CD4-positive, alpha-beta T cell treated with Interleukin-15 for 1 hour (primary cell): ENCODE measurements around the gene FGF12.

Source experiments
- DNase-seq: peaks from one replicate; pipeline ENCODE4 v3.0.0-alpha.2; 2020

FGF12 gene

DNA sequence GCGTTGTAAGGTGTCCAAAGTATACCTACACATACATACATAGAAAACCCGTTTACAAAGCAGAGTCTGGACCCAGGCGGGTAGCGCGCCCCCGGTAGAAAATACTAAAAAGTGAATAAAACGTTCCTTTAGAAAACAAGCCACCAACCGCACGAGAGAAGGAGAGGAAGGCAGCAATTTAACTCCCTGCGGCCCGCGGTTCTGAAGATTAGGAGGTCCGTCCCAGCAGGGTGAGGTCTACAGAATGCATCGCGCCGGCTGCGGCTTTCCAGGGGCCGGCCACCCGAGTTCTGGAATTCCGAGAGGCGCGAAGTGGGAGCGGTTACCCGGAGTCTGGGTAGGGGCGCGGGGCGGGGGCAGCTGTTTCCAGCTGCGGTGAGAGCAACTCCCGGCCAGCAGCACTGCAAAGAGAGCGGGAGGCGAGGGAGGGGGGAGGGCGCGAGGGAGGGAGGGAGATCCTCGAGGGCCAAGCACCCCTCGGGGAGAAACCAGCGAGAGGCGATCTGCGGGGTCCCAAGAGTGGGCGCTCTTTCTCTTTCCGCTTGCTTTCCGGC is 318.6 kb downstream of the FGF12 start:
- DNase-seq = no peak

DNA sequence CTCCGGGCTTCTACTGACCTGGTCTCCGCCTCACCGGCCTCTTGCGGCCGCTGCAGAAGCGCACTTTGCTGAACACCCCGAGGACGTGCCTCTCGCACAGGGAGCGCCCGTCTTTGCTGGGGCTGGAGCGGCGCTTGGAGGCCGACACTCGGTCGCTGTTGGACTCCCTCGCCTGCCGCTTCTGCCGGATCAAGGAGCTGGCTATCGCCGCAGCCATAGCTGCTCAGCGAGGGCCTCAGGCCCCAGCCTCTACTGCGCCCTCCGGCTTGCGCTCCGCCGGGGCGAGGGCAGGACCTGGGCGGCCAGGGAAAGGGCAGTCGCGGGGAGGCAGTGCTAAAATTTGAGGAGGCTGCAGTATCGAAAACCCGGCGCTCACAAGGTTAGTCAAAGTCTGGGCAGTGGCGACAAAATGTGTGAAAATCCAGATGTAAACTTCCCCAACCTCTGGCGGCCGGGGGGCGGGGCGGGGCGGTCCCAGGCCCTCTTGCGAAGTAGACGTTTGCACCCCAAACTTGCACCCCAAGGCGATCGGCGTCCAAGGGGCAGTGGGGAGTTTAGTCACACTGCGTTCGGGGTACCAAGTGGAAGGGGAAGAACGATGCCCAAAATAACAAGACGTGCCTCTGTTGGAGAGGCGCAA is 319.2 kb downstream of the FGF12 start:
- no peak for DNase-seq

DNA sequence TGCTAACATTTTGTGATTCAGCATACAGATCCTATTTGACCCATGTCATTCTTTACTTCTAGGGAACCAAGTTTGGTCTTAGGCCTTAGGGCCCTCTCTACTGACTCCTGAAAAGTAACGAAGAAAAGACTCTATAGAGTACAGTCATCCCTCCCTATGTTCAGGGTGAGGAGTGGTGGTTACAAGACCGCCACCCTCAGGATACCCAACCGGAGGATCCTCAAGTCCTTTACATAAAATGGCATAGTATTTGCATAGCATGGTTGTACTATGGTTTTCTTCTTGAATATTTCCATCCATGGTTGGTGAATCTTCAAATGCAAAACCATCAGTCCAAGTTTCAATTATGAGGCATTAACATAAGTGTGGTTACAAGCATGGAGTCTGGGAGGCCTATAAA is 327.6 kb downstream of the FGF12 start:
- DNase-seq = no peak

DNA sequence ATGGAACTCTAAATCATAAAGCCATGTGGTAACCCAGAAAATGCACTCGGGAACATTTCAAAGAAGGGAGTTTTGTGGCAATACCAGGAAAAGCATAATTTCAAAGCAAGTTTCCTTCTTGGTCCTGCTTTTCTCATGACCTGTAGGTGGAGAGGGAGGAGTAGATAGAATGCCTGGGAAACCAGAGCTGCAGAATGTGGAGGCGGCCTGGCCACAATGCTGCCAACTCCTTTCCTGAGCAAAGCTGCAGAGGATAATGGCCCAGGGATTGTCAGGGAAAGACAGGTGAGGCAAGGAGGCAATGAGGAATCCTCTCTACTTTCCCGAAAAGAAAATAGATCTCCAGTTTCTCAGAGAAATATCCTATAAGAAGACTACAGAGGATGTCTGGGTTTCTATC is 330.3 kb downstream of the FGF12 start:
- no peak for DNase-seq

DNA sequence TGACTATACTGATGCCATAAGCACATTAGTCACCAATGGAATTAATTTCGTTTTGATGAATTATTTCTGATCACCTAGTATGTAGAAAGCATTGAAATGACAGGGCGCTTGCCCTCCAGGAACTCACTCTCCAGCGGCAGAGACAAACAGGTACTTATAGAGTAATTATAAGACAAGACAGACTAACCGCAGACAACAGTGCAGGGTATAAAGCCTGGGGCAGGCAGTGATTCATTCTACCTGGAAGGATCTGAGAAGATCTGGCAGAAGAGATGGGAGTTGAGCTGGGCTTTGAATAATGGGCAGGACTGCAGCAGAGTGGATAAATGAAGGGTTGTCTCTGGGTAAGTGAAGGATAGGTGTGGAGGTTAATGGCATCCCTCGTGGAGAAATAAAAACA is 331.8 kb downstream of the FGF12 start:
- DNase-seq = no peak

DNA sequence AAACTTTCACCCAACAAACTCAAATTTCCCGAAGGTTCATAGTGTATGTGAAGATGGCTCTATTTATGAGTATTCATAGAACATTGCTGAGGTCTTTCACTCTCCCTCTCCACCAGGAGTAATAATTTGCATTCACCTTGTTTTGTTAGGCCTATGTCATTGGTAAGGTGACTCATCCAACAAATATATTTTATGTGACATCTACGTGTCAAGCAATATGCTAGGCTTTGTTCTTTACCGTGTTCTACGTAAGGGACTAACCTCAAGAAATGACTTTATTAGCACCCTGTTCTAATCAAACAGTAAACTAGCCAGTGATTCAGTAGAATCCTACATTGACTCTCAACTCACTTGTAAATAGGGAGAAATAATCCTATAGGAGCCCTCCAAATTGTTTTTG is 334.4 kb downstream of the FGF12 start:
- DNase-seq = no peak

DNA sequence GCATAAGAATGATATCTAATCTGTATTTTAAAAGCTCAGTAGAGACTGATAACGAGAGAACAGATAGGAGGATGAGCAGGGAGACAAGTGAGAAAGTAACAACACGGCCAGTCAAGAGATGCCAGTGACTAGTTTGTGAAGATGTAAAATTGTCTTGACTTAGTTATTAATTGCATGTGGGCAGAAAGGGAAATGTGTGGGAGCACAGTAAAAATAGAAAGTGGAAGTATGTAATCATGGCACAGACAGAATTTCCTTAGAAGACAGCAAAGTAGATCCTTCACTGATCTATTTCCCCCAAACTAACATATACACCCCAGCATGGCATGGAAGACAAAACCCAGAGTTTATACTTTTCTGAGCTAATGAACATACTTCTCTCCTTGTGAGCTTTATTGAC is 344.5 kb downstream of the FGF12 start:
- DNase-seq = no peak

DNA sequence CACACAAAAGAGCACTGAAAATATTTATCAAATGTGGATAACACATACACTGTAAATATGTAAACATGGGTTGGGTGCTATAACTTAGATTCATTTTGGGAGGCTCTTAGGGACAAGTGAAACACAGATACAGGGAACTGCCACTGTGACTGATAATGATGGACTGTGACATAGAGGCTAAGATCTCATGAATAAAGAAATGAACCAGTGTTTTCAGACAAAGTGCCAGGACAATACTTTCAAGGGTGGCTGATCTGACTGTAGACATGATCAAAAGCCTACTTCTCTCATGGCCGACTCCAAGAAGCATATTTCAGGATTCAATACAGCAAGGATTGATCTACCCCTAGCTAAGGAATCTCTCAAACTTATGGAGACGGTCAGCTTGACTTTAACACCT is 353.8 kb downstream of the FGF12 start:
- no peak for DNase-seq

DNA sequence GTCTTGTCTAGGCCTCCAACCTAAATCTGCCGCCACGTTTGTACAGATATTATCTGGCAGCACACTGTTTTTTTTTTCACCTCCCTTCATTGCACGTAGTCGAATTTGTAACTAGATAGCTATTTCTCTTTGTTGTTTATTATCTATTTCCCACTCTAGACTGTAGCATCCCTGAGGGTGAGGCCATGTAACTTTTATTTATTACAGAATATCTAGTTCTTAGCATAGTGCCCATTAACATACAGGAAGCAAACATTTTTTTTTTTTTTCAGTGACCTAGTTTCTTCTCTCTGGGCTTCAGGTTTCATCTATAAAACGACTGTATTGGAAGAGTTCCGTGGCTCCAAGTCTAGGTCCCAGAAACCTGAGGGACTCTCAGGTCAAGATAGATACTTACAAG is 354.3 kb downstream of the FGF12 start:
- no peak for DNase-seq

DNA sequence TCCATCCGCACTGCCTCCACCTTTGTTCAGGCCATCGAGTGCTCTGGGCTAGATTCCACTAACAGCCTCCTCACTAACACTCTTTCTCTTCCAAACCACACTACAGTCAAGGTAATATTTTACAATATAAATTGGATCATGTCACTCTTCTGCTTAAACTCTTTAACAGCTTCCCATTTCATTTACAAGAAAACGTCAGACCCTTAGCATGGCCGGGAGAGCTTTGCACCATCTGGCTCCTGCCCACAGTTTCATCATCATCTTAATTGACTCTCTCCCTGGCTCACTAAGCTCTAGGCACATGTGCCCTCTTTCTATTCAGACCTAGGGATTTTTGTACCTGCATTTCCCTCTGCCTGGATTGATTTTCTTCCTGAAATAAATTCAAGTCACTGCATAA is 354.7 kb downstream of the FGF12 start:
- DNase-seq = no peak

DNA sequence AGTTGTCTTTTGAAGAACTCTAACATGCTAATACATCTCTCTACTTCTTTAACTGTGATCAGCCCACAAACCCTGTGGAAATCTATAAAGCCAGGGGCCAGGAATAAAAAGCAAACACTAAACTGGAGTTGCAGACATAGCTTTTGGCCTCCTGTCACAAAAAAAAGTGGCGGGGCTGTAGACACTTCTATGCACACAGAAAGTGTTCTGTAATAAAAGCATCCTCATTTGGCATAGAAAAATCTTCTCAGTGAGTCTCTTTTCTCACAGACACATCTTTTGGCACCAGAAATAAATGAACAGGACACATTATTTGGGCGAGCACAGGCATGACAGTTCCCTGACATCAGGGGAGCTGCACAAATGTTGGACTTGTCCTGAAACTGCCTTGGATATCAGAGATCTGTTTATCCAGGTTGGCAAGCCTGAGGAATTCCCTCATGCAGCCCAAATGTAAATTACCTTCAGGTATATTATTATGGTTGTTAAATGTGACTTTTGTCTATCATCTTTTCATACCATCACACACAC is 355.4 kb downstream of the FGF12 start:
- no peak for DNase-seq

DNA sequence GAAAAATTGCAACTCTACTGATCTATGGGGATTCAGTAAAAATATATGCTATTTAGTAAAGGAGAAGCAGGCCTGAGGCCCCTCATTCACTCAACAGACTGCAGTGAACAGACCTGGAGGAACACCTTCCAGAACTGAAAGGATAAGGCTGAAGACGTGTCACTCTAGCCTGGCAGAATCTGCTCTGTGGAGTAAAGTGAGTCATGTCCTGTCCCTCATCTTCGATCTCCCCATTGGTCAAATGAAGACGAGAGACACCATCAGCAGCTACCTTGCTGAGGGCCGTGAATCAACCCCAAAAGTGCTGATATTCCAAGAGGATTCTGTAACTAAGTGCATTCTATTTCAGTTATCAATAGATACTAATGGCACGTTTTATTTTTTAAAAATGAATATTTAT is 359.7 kb downstream of the FGF12 start:
- no peak for DNase-seq

DNA sequence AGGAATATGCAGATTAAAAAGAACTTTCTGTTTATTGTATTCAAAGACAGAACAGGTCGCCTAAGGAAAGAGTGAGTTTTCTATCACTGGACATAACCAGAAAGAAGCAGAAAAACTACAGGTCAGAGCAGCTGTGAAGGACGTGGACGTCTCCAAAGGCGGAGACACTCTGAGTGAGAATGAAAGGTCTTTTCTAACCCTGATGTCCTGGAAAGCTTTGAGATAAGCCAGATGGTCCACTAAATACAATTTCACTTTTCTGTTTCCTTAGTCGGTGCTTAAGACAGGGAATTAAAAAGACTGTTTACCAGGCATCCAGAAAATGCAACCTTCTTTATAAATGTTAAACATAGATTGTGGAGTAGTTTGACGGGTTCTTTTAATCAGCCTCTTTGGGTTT is 360.4 kb downstream of the FGF12 start:
- no peak for DNase-seq

DNA sequence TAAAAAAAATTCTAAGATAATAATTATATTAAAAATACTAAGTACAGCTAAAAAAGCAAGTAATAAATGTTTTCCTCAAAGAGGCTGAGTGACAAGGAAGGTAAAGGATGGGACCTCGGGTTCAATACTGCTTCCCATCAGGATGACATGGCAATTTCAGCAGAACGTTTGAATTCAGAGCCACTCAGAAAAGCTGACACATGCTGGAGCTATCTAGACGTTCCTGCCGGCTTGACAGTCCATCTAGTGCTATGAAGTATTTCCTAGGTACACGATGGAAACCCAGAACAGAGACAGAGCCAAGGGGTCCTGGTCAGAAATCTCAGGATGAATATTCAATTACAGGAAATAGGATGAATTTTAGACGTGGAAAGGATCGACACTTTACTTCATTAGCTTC is 361.8 kb downstream of the FGF12 start:
- no peak for DNase-seq

DNA sequence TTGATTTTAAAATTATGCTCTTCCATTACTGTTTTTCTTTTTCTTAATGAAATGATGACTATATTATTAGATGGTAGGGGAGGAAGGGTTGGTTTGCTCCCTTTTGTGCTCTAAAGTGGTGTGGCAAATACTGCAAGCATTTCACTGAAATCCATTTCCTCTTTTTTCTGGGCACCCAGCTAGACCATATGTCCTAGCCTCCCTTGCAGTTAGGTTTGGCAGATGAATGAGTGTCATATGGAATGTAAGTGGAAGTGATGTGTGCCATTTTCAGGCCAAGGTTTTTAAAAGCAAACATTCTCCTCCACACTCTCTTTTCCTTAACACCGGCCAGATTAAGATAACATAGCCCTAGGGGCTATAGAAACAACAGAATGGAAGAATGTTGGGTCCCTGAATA is 363.0 kb downstream of the FGF12 start:
- DNase-seq = no peak

DNA sequence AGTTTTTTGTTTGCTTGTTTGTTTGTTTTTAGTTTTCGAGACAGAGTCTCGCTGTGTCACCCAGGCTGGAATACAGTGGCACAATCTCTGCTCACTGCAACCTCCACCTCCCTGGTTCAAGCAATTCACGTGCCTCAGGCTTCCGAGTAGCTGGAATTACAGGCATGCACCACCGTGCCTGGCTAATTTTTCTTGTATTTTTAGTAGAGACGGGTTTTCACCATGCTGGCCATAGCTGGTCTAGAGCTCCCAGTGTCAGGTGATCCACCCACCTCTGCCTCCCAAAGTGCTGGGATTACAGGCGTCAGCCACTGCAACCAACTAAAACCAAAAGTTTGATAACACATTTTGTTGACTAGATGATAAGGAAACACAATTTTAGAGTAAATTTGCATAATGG is 372.7 kb downstream of the FGF12 start:
- DNase-seq = no peak

DNA sequence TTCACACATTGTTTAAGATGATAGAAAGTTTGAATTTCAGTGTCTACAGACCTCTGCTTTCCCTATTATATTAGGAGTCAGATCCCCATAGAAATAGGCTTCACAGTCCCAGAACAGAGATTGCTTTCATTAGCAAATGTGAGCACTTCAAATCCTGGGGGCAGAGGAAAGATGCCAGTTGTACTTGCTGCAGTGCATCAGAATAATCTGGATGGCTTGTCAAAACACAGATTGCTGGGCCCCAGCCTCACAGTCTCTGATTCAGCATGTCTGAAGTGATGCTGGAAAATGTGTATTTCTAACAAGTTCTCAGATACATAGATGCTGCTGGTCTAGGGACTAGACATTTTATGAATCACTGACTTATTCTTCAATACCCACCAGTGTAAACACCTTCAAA is 375.2 kb downstream of the FGF12 start:
- DNase-seq = no peak

DNA sequence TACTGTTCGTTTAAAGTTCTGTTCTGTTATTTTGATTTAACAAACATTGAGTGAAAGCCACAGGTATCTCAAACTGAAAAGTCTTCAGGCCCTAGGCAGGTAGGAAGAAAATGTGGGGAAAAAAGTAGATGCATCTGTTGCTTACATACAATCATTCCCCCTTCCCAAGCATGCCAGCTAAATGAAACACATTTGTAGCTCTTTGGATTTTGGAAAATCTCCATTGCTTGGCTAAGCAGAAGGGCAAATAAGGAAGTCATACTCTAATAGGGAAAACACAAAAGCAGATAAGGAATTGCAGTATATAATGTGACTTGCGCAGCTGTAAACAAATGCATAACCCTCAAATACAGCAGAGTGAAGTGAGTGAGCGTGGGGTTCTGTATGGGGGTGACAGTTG is 375.9 kb downstream of the FGF12 start:
- no peak for DNase-seq

DNA sequence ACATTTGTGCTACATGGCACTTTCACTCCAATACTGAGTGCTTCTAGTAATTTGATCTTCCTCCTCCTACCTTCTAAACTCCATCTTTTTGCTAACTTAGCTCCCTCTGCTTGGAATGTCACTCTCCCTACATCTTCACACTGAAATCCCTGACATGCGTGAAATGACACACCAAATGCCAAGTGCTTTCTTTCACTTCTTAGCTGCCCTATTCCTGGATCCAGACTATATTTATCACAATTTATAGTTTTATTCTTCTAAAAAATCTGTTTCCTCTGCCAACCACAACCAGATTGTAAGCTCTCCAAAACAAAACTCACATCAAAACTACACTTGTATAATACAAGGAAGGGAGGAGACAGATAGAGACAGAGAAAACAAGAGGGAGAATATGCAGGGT is 387.3 kb downstream of the FGF12 start:
- DNase-seq = no peak

DNA sequence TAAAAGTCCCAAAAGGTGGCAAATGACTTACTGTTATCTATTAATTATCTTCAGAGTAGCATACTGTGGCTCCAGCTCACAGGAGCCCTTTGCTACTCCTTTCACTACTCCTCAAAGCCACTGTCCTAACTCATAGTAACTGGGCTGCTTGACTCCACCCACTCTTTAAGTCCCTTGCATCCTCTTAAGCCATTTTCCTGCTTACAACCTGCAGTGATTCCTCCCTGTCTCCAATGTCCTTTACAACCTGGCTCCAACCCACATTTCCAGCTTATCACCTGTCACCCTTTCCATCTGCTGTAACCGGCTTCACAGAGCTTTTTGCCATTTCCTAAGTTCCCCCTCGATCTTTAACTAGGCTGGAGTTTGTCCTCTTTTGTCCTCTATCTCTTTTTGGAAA is 388.1 kb downstream of the FGF12 start:
- DNase-seq = no peak

DNA sequence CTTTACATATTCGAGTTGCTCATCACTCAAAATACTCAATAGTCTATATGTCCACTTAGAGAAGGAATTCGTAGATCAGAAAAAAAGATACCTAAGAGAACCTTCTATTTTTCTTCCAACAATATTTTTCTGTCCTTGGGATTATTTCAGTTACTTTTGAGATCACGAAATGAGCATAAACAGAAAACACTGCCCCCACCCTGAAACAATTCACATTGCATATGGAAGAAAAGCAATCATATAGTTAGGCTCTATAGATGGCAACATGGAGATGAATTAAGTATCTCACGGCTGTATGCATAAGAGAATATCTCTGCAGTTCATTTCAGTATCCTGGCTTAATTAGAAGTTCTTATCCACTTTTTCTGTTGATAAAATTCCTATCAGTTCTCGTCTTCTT is 391.1 kb downstream of the FGF12 start:
- no peak for DNase-seq

DNA sequence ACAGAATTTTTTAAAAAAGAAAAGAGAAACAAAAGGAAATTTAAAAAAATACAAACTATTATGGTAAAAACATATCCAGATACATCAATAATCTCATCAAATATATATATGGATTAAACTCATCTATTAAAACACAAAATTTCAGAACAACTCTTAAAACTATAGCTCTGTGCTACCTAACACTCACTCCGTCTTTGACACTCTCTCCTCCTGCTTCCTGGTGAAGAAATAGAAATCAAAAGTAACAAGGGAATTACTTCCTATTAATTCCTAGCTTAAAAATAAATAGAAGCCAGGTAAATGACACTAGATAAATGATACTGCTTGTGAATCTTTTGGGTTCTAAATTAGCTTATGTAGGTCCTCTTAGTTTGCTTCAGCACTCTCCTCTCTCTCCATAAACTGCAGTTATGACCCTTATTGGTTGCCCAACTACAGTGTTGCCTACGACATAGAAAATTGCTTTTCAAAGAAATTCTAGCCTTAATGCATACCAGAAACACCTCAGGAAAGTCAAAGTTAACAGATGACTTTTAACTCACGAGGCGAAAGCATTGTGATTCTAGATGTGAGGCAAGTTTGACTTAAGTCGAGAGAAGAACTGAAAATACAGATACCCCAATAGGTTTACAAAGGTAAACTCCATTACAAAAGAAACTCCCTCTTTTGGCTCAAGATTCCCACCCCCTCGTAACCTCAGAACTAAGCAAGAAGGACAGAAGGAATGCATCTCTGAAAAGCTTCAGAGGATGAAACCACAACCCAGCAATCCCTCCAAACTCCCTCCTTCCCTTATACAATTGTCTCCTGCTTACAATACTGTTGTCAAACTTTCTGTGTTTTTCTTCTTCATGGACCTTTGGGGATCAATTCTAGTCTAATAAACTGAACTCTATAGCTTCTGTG is 394.7 kb downstream of the FGF12 start:
- no peak for DNase-seq

DNA sequence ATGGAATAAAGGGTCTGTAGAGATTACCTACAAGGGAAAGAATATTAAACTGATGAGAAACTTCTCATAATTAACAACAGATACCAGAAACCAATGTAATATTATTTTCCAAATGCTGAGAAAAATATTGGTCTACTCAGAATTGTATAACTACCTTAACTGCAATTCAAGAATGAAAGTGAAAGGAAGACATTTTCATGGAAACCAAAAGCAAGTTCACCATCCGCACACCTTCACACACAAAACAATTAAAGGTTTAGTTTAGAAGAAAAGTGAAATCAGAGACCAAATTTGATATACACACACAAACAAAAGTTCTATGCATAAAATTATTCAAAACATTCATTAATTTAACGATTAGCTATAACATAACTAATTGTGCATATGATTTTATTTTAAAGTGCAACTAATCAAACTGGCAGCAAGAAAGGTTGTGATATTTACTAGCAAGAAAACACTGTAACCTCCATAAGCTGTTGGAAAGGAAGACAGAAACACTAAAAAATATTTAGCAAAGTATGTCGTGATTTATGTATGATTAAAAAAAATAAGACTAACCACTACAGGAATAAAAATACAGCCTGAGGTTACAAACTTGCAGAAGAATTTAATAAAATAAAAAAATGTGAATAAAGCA is 395.5 kb downstream of the FGF12 start:
- no peak for DNase-seq

DNA sequence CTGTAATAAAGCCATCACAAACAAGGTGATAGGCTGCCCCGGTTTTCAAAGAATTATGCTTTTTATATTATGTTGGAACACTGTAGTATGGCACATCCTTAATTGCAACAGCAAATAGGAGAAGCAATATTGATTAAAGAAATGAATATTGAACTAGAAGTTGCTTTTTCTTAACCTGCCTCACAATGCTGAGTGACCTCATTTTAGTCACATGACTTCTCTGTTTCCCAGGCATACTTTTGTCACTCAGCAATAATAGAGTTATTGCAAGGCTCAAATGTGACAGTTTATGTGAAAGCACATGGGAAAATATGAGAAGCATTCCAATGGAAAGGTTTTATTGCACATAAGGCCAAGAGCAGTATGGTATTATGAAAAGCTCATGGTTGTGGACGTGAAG is 400.7 kb downstream of the FGF12 start:
- DNase-seq = no peak
